ENCODE measurements around the gene MAGI1. TPM values are rescaled to one million over a fixed set of nuclear protein-coding genes. Genes with fewer than 3 reads are reported as not detected.

MAGI1 gene
- 10 to 100 TPM; 27.9 to 31.5 TPM for total RNA-seq
- long read RNA-seq, donor 1, partial matches to known transcripts: 1 of 19 reads
- long read RNA-seq, donor 1, other reads (novel, unspliced or antisense): 18 of 19 reads
- long read RNA-seq, donor 2, partial matches to known transcripts: 0 of 20 reads
- long read RNA-seq, donor 2, other reads (novel, unspliced or antisense): 20 of 20 reads

- intact Hi-C loops (cut with DNase I): loop anchor here in 1 of 2 donors (5.0 to 10.0 kb wide), 2 partner anchors 78 to 254 kb away; no protein-coding TSS in a partner anchor
- DNase-seq (ENCODE audit: low spot score): peak; percentile 95
These were observed at the start of gene MAGI1 for GRCh38 chr3:66038726-66039589. Gene MAGI1 (minus strand): TSS chr3:66038918. CDS start chr3:66038308, 610 bp downstream.

- no peak for DNase-seq (ENCODE audit: low spot score)
- intact Hi-C loops (cut with DNase I): no loop called here
These were observed 45.1 kb upstream of the MAGI1 start for GRCh38 chr3:66083784-66084213.

GRCh38 chr3:66083096-66083678 is 44.5 kb upstream of the MAGI1 start:
- DNase-seq (ENCODE audit: low spot score): no peak
- intact Hi-C loops (cut with DNase I): no loop called here

GRCh38 chr3:66082679-66083078 is 44.0 kb upstream of the MAGI1 start:
- intact Hi-C loops (cut with DNase I): no loop called here
- DNase-seq (ENCODE audit: low spot score): no peak

- intact Hi-C loops (cut with DNase I): no loop called here
These were observed 41.4 kb upstream of the MAGI1 start for GRCh38 chr3:66080167-66080566.

GRCh38 chr3:66077973-66078372 is 39.3 kb upstream of the MAGI1 start:
- no peak for DNase-seq (ENCODE audit: low spot score)
- intact Hi-C loops (cut with DNase I): no loop called here

More at GRCh38 chr3:66080167-66080566, 41.4 kb upstream of the MAGI1 start:
- DNase-seq (ENCODE audit: low spot score): no peak

GRCh38 chr3:66076861-66077470 is 38.2 kb upstream of the MAGI1 start:
- intact Hi-C loops (cut with DNase I): no loop called here
- no peak for DNase-seq (ENCODE audit: low spot score)

- intact Hi-C loops (cut with DNase I): no loop called here
- DNase-seq (ENCODE audit: low spot score): no peak
These were observed 36.6 kb upstream of the MAGI1 start for GRCh38 chr3:66075281-66075680.

GRCh38 chr3:66073464-66074141 is 34.9 kb upstream of the MAGI1 start:
- intact Hi-C loops (cut with DNase I): no loop called here
- DNase-seq (ENCODE audit: low spot score): no peak

GRCh38 chr3:66068255-66068654 is 29.5 kb upstream of the MAGI1 start:
- intact Hi-C loops (cut with DNase I): no loop called here
- no peak for DNase-seq (ENCODE audit: low spot score)

GRCh38 chr3:66066963-66067617 is 28.4 kb upstream of the MAGI1 start:
- intact Hi-C loops (cut with DNase I): no loop called here
- no peak for DNase-seq (ENCODE audit: low spot score)

- intact Hi-C loops (cut with DNase I): no loop called here
- no peak for DNase-seq (ENCODE audit: low spot score)
These were observed 16.6 kb upstream of the MAGI1 start for GRCh38 chr3:66055289-66055688.

- no peak for DNase-seq (ENCODE audit: low spot score)
- intact Hi-C loops (cut with DNase I): no loop called here
These were observed 14.9 kb upstream of the MAGI1 start for GRCh38 chr3:66053550-66054094.

GRCh38 chr3:66052721-66053549 is 14.2 kb upstream of the MAGI1 start:
- intact Hi-C loops (cut with DNase I): no loop called here
- no peak for DNase-seq (ENCODE audit: low spot score)

- no peak for DNase-seq (ENCODE audit: low spot score)
- intact Hi-C loops (cut with DNase I): no loop called here
These were observed 12.1 kb upstream of the MAGI1 start for GRCh38 chr3:66050821-66051220.

- no peak for DNase-seq (ENCODE audit: low spot score)
- intact Hi-C loops (cut with DNase I): loop anchor here in 1 of 2 donors (10.0 kb wide), 1 partner anchor 153 kb away; no protein-coding TSS in a partner anchor
These were observed 9.3 kb upstream of the MAGI1 start for GRCh38 chr3:66048051-66048395.

GRCh38 chr3:66047311-66048050 is 8.8 kb upstream of the MAGI1 start:
- DNase-seq (ENCODE audit: low spot score): peak; percentile 85
- intact Hi-C loops (cut with DNase I): loop anchor here in 1 of 2 donors (10.0 kb wide), 1 partner anchor 153 kb away; no protein-coding TSS in a partner anchor

Measured in posterior vena cava (tissue), 2 donors.